GM12878 (cell line): ENCODE data around the gene RPS6KA2. TPM values are rescaled to one million over a fixed set of nuclear protein-coding genes. Genes with fewer than 3 reads are reported as not detected.

ENCODE experiments used
- STAT1 ChIP-seq: fragments of 450-650 bp; conservative IDR thresholded peaks from 2 replicates; pipeline ENCODE4 v1.6.1; 2014; ENCODE audit warnings: antibody characterized with exemption, mild to moderate bottlenecking
- ZNF384 ChIP-seq: IDR thresholded peaks from 2 replicates; pipeline ENCODE4 v1.6.1; 2012; ENCODE audit warnings: low read depth, mild to moderate bottlenecking, low read length, improper control_type of control experiment, borderline replicate concordance
- polyA plus RNA-seq, 11 experiments: library from polyadenylated mRNA; depleted of rRNA in 4 of 11; unstranded in 6 of 11; stranded (reverse) in 5 of 11; fragments of >200 nt; fragmentation: Nextera tagmentation in 4 of 11; fragmentation: Illumina TruSeq in 1 of 11; extraction: Ambion mirVana in 4 of 11; extraction: Trizol in 1 of 11; gene quantifications; 1 replicate in 1 of 11; 2 replicates in 10 of 11; pipeline versions ENCODE4 v1.2.1 to v1.2.3, GENCODE V29; 2011 to 2016; ENCODE audit warnings: inconsistent platforms in 2 of 11, missing spikeins in 2 of 11, low read depth in 1 of 11
- total RNA-seq, 4 experiments: library from RNA; depleted of rRNA in 3 of 4; stranded (reverse); fragments of >200 nt in 3 of 4; fragmentation: Illumina TruSeq in 1 of 4; extraction: Trizol in 1 of 4; gene quantifications; 2 replicates each; pipeline versions ENCODE4 v1.2.1 to v1.2.3, GENCODE V29; 2013 to 2021
- TF ChIP-seq, protein P1 (sequence below): IDR thresholded peaks from 2 replicates; pipeline ENCODE4 v1.6.1; 2011; ENCODE audit warnings: low read depth, low read length, improper control_type of control experiment, borderline replicate concordance
- TF ChIP-seq, protein P2 (sequence below), 3 experiments: IDR thresholded peaks in 2 of 3; conservative IDR thresholded peaks in 1 of 3; 2 replicates each; pipeline ENCODE4 v1.5.1; 2011; ENCODE audit warnings: low read depth in 3 of 3, low read length in 3 of 3, mild to moderate bottlenecking in 3 of 3, control low read depth in 2 of 3, moderate library complexity in 2 of 3, inconsistent platforms in 1 of 3, mixed read lengths in 1 of 3; ENCODE audit not compliant: control insufficient read depth in 2 of 3, insufficient read depth in 1 of 3; ENCODE audit errors: extremely low read depth in 1 of 3
- TF ChIP-seq, protein P3 (sequence below): IDR thresholded peaks from 2 replicates; pipeline ENCODE4 v1.6.1; 2012; ENCODE audit warnings: low read length, inconsistent platforms
- TF ChIP-seq, protein P4 (sequence below): fragments of 450-650 bp; IDR thresholded peaks from 2 replicates; pipeline ENCODE4 v1.6.1; 2017; ENCODE audit warnings: low read depth, mild to moderate bottlenecking, moderate library complexity

The RPS6KA2 gene
- total and polyA plus RNA-seq, 10 of the 15 experiments (the other 5 are each of a cell fraction or from before 2014, with no cell fraction given) = 0.02 to 1.0 (median 0.22) TPM; not detected in 1

DNA sequence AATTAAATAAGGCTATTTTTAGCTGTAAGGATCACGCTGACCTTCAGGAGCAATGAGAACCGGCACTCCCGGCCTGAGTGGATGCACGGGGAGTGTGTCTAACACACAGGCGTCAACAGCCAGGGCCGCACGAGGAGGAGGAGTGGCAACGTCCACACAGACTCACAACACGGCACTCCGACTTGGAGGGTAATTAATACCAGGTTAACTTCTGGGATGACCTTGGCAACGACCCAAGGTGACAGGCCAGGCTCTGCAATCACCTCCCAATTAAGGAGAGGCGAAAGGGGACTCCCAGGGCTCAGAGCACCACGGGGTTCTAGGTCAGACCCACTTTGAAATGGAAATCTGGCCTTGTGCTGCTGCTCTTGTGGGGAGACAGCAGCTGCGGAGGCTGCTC lies 124.6 kb downstream of the RPS6KA2 start (continued):
- TF ChIP-seq, protein P1, sequence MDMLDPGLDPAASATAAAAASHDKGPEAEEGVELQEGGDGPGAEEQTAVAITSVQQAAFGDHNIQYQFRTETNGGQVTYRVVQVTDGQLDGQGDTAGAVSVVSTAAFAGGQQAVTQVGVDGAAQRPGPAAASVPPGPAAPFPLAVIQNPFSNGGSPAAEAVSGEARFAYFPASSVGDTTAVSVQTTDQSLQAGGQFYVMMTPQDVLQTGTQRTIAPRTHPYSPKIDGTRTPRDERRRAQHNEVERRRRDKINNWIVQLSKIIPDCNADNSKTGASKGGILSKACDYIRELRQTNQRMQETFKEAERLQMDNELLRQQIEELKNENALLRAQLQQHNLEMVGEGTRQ = no peak
- TF ChIP-seq ZNF384 = no peak
- TF ChIP-seq, protein P2, sequence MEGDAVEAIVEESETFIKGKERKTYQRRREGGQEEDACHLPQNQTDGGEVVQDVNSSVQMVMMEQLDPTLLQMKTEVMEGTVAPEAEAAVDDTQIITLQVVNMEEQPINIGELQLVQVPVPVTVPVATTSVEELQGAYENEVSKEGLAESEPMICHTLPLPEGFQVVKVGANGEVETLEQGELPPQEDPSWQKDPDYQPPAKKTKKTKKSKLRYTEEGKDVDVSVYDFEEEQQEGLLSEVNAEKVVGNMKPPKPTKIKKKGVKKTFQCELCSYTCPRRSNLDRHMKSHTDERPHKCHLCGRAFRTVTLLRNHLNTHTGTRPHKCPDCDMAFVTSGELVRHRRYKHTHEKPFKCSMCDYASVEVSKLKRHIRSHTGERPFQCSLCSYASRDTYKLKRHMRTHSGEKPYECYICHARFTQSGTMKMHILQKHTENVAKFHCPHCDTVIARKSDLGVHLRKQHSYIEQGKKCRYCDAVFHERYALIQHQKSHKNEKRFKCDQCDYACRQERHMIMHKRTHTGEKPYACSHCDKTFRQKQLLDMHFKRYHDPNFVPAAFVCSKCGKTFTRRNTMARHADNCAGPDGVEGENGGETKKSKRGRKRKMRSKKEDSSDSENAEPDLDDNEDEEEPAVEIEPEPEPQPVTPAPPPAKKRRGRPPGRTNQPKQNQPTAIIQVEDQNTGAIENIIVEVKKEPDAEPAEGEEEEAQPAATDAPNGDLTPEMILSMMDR (IDR thresholded peaks at IDR 0.05 in 2 of 3, conservative IDR thresholded peaks at IDR 0.05 in 1 of 3; ENCODE audit: control insufficient read depth in 2 of 3, extremely low read depth in 1 of 3, insufficient read depth in 1 of 3, low read depth in 3 of 3, low read length in 3 of 3) = no peak
- TF ChIP-seq, protein P3, sequence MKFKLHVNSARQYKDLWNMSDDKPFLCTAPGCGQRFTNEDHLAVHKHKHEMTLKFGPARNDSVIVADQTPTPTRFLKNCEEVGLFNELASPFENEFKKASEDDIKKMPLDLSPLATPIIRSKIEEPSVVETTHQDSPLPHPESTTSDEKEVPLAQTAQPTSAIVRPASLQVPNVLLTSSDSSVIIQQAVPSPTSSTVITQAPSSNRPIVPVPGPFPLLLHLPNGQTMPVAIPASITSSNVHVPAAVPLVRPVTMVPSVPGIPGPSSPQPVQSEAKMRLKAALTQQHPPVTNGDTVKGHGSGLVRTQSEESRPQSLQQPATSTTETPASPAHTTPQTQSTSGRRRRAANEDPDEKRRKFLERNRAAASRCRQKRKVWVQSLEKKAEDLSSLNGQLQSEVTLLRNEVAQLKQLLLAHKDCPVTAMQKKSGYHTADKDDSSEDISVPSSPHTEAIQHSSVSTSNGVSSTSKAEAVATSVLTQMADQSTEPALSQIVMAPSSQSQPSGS = no peak
- TF ChIP-seq, protein P4, sequence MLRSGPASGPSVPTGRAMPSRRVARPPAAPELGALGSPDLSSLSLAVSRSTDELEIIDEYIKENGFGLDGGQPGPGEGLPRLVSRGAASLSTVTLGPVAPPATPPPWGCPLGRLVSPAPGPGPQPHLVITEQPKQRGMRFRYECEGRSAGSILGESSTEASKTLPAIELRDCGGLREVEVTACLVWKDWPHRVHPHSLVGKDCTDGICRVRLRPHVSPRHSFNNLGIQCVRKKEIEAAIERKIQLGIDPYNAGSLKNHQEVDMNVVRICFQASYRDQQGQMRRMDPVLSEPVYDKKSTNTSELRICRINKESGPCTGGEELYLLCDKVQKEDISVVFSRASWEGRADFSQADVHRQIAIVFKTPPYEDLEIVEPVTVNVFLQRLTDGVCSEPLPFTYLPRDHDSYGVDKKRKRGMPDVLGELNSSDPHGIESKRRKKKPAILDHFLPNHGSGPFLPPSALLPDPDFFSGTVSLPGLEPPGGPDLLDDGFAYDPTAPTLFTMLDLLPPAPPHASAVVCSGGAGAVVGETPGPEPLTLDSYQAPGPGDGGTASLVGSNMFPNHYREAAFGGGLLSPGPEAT = no peak
- no peak for TF ChIP-seq STAT1
- TF ChIP-seq, all 136 proteins: peak for 0
